GM12878 (cell line): Measurements from ENCODE around the gene GRM7. TPM values are rescaled to one million over a fixed set of nuclear protein-coding genes. Genes with fewer than 3 reads are reported as not detected.

Experiments
- ATAC-seq: fragments of 200-7000 bp; cut with Tn5 transposase; 3 replicates; pipeline ENCODE4 v1.9.1; 2020; ENCODE audit warnings: mild to moderate bottlenecking, moderate library complexity
- BruUV-seq: library from RNA; stranded (reverse); fragments of 400-500 nt; replicated peaks from 2 replicates; lab custom pipeline; 2021; lab: Mats Ljungman, UMichigan
- CTCF ChIA-PET: fragments of 300-600 bp; sonication (Branson Sonifier 250); formaldehyde crosslinking; extraction: SDS; loops from one replicate; lab custom pipeline; 2021; ENCODE audit warnings: inconsistent platforms; lab: Yijun Ruan, JAX
- POLR2A ChIA-PET: fragments of 350-600 bp; formaldehyde crosslinking; extraction: SDS; loops from one replicate; lab custom pipeline; 2021; ENCODE audit warnings: inconsistent platforms; lab: Charles Lee
- RAD21 ChIA-PET: fragments of 300-600 bp; sonication (Branson Sonifier 250); formaldehyde crosslinking; loops from one replicate; lab custom pipeline; 2023; ENCODE audit warnings: antibody characterized with exemption; ENCODE audit not compliant: unreplicated experiment; lab: Charles Lee
- SMC1A ChIA-PET: fragments of 300-600 bp; sonication (Branson Sonifier 250); formaldehyde crosslinking; loops from one replicate; lab custom pipeline; 2023; ENCODE audit not compliant: unreplicated experiment, uncharacterized antibody; lab: Charles Lee
- DNase-seq: peaks from one replicate; pipeline ENCODE4 v3.0.0-alpha.2; 2011; ENCODE audit warnings: low read depth, low spot score
- FAIRE-seq: peaks from 3 replicates; lab custom pipeline; 2011; peaks lifted over from hg19 to GRCh38; lab: Jason Lieb, UNC
- H2AFZ ChIP-seq: 2 replicates; pipeline ENCODE4 v1.6.0; 2011; ENCODE audit warnings: low read depth, low read length, control low read depth; ENCODE audit not compliant: control insufficient read depth
- H3K27ac ChIP-seq: 2 replicates; pipeline ENCODE4 v1.5.1; 2011; ENCODE audit warnings: control low read depth; ENCODE audit not compliant: control insufficient read depth, insufficient read depth
- H3K27me3 ChIP-seq, 2 experiments: replicated peaks in 1 of 2; 2 replicates each; pipeline versions ENCODE4 v1.6.0 to v1.6.1; 2011; ENCODE audit warnings: low read length in 1 of 2; ENCODE audit not compliant: control insufficient read depth in 2 of 2, insufficient read depth in 2 of 2
- H3K36me3 ChIP-seq, 2 experiments: 2 replicates each; pipeline ENCODE4 v1.5.1; 2011; ENCODE audit warnings: low read length in 1 of 2; ENCODE audit not compliant: control insufficient read depth in 2 of 2, insufficient read depth in 2 of 2
- H3K4me1 ChIP-seq: 2 replicates; pipeline ENCODE4 v1.6.1; 2011; ENCODE audit warnings: mild to moderate bottlenecking, low read length, moderate library complexity, mixed read lengths; ENCODE audit not compliant: control insufficient read depth, insufficient read depth
- H3K4me2 ChIP-seq: 2 replicates; pipeline ENCODE4 v1.6.0; 2011; ENCODE audit warnings: control low read depth; ENCODE audit not compliant: control insufficient read depth, insufficient read depth
- H3K4me3 ChIP-seq: fragments of 200-600 bp; sonication (generic); 2 replicates; pipeline ENCODE4 v1.5.1; 2016
- H3K79me2 ChIP-seq: 2 replicates; pipeline ENCODE4 v1.6.0; 2011; ENCODE audit warnings: low read length; ENCODE audit not compliant: control insufficient read depth, insufficient read depth
- H3K9ac ChIP-seq: 2 replicates; pipeline ENCODE4 v1.8.0; 2011; ENCODE audit warnings: low read length, control low read depth, mixed read lengths; ENCODE audit not compliant: control insufficient read depth, insufficient read depth
- H3K9me3 ChIP-seq: replicated peaks from 3 replicates; pipeline ENCODE4 v1.5.1; 2011; ENCODE audit warnings: mild to moderate bottlenecking, low read length; ENCODE audit not compliant: control insufficient read depth, insufficient read depth
- H4K20me1 ChIP-seq: 2 replicates; pipeline ENCODE4 v1.6.0; 2011; ENCODE audit not compliant: control insufficient read depth, insufficient read depth
- BCLAF1 ChIP-seq: fragments of 450-650 bp; IDR thresholded peaks from 2 replicates; pipeline ENCODE4 v1.6.1; 2017; ENCODE audit warnings: antibody characterized with exemption, mild to moderate bottlenecking, moderate library complexity
- CREB1 ChIP-seq: IDR thresholded peaks from 2 replicates; pipeline ENCODE4 v1.6.1; 2012; ENCODE audit warnings: low read depth, mild to moderate bottlenecking, inconsistent platforms
- ELK1 ChIP-seq: IDR thresholded peaks from 2 replicates; pipeline ENCODE4 v1.6.1; 2012; ENCODE audit warnings: low read depth, low read length, improper control_type of control experiment
- LARP7 ChIP-seq: fragments of 450-650 bp; IDR thresholded peaks from 2 replicates; pipeline ENCODE4 v1.6.1; 2017; ENCODE audit warnings: mild to moderate bottlenecking
- MTA2 ChIP-seq: fragments of 450-650 bp; IDR thresholded peaks from 2 replicates; pipeline ENCODE4 v1.6.1; 2016; ENCODE audit warnings: low read depth, mild to moderate bottlenecking, moderate library complexity
- PRDM15 ChIP-seq: fragments of 450-650 bp; formaldehyde crosslinking; IDR thresholded peaks from 2 replicates; pipeline ENCODE4 v1.4.0; 2020; ENCODE audit warnings: mild to moderate bottlenecking, moderate library complexity
- SMC3 ChIP-seq: IDR thresholded peaks from 2 replicates; pipeline ENCODE4 v1.6.1; 2011; ENCODE audit warnings: low read length, improper control_type of control experiment, borderline replicate concordance
- STAT3 ChIP-seq: IDR thresholded peaks from 2 replicates; pipeline ENCODE4 v1.6.1; 2011; ENCODE audit warnings: low read depth, low read length, improper control_type of control experiment
- USF2 ChIP-seq: IDR thresholded peaks from 2 replicates; pipeline ENCODE4 v1.6.1; 2011; ENCODE audit warnings: low read depth, low read length, improper control_type of control experiment, borderline replicate concordance
- WRNIP1 ChIP-seq: IDR thresholded peaks from 2 replicates; pipeline ENCODE4 v1.6.1; 2011; ENCODE audit warnings: low read depth, low read length, improper control_type of control experiment, borderline replicate concordance
- WGBS: methylation state at CpG from one replicate; pipeline ENCODE4 v1.1.6; 2016; ENCODE audit warnings: low lambda C conversion rate; ENCODE audit not compliant: insufficient replicate concordance, insufficient coverage; ENCODE audit errors: missing lambda C conversion rate; 5-methylcytosine and 5-hydroxymethylcytosine counted together
- in situ Hi-C: fragments of 300-500 bp; cut with MboI; formaldehyde crosslinking; loops from 9 replicates; pipeline ENCODE4 v1.14.3; 2018; ENCODE audit warnings: mixed read lengths
- intact Hi-C: fragments of 100-400 bp; cut with micrococcal nuclease; formaldehyde crosslinking; loops from one replicate; pipeline ENCODE4 v1.14.2; 2022; ENCODE audit not compliant: unreplicated experiment
- polyA plus RNA-seq, 11 experiments: library from polyadenylated mRNA; depleted of rRNA in 4 of 11; unstranded in 6 of 11; stranded (reverse) in 5 of 11; fragments of >200 nt; fragmentation: Nextera tagmentation in 4 of 11; fragmentation: Illumina TruSeq in 1 of 11; extraction: Ambion mirVana in 4 of 11; extraction: Trizol in 1 of 11; gene quantifications; 1 replicate in 1 of 11; 2 replicates in 10 of 11; pipeline versions ENCODE4 v1.2.1 to v1.2.3, GENCODE V29; 2011 to 2016; ENCODE audit warnings: inconsistent platforms in 2 of 11, missing spikeins in 2 of 11, low read depth in 1 of 11
- total RNA-seq, 4 experiments: library from RNA; depleted of rRNA in 3 of 4; stranded (reverse); fragments of >200 nt in 3 of 4; fragmentation: Illumina TruSeq in 1 of 4; extraction: Trizol in 1 of 4; gene quantifications; 2 replicates each; pipeline versions ENCODE4 v1.2.1 to v1.2.3, GENCODE V29; 2013 to 2021

The GRM7 gene
- total and polyA plus RNA-seq, 10 of the 15 experiments (the other 5 are each of a cell fraction or from before 2014, with no cell fraction given) = not detected

- CTCF ChIA-PET = no interaction called here
- no peak for TF ChIP-seq LARP7
- TF ChIP-seq USF2 = no peak
- TF ChIP-seq MTA2 = no peak
- no peak for TF ChIP-seq BCLAF1
- no peak for TF ChIP-seq WRNIP1
- no peak for TF ChIP-seq PRDM15 (CRISPR knock-in tag)
- TF ChIP-seq CREB1 = no peak
- TF ChIP-seq ELK1 = no peak
- TF ChIP-seq SMC3 = no peak
- TF ChIP-seq STAT3 = no peak
These were observed 903.2 kb downstream of the GRM7 start for GRCh38 chr3:7764115-7764514.

More at GRCh38 chr3:7764115-7764514, 903.2 kb downstream of the GRM7 start:
- Histone ChIP-seq H3K4me2 (no peak overlapping the region), H3K36me3 (no peaks in the 10 kb centered on the region), H3K79me2 (no peaks in the 10 kb centered on the region), H3K9ac (no peak overlapping the region), H3K27me3 (no peaks in the 10 kb centered on the region), H3K9me3 (no peaks in the 10 kb centered on the region), H3K4me1 (no peaks in the 10 kb centered on the region), H4K20me1 (no peaks in the 10 kb centered on the region), H2AFZ (no peak overlapping the region), H3K27ac (no peak overlapping the region), H3K4me3 (no peak overlapping the region)
- intact Hi-C loops (no loop called here), in situ Hi-C loops (no loop called here)
- WGBS = 0% methylated on average over 2 of the region's 2 CpGs
- BruUV-seq = no TSS peak
- ChIA-PET POLR2A (no interaction called here), RAD21 (no interaction called here), SMC1A (no interaction called here)
- ATAC-seq (no peak), DNase-seq (no peak), FAIRE-seq (no peak)
